ENCODE results near the gene TRIM14. TPM values are rescaled to one million over a fixed set of nuclear protein-coding genes. Genes with fewer than 3 reads are reported as not detected.

The TRIM14 gene
- total and polyA plus RNA-seq, 2 of the 4 experiments (the other 2 are of a cell fraction) = 3.0 to 8.5 TPM

DNA sequence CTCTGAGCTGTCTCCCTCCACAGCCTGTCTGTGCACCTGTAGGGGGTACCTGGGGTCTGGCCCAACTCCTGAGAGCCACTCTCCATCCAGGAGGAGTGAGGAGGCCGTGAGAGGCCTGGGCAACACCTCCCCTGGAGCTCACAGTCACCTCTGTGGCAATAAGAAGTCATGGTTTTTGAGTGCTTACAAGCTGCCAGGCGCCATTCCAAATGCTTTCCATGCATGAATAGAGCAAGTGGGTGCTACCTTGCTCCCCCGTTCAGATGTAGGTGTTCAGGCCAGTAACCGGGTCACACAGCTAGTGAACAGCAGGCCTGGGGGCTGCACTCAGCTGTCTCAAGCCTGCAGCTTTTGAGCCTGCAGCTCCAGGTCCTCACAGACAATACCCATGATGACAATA lies 42.8 kb upstream of the TRIM14 start:
- CTCF ChIA-PET = interaction anchor here (0.6 kb wide), 1 partner anchor 41 kb away, joined by 3 read pairs; no protein-coding TSS in a partner anchor
- no peak for TF ChIP-seq MXI1 (IDR thresholded peaks at IDR 0.05; ENCODE audit: borderline replicate concordance, low read depth, low read length)
- TF ChIP-seq, protein P1, sequence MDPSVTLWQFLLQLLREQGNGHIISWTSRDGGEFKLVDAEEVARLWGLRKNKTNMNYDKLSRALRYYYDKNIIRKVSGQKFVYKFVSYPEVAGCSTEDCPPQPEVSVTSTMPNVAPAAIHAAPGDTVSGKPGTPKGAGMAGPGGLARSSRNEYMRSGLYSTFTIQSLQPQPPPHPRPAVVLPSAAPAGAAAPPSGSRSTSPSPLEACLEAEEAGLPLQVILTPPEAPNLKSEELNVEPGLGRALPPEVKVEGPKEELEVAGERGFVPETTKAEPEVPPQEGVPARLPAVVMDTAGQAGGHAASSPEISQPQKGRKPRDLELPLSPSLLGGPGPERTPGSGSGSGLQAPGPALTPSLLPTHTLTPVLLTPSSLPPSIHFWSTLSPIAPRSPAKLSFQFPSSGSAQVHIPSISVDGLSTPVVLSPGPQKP (IDR thresholded peaks at IDR 0.05; ENCODE audit: borderline replicate concordance, low read depth, low read length) = no peak
- no peak for TF ChIP-seq CHD1 (IDR thresholded peaks at IDR 0.05; ENCODE audit: low read depth, low read length)
- TF ChIP-seq RCOR1 (IDR thresholded peaks at IDR 0.05; ENCODE audit: insufficient replicate concordance, low read length) = no peak
- TF ChIP-seq MAZ (IDR thresholded peaks at IDR 0.05; ENCODE audit: borderline replicate concordance, low read depth, low read length) = no peak
- no peak for TF ChIP-seq CTCF (conservative IDR thresholded peaks at IDR 0.05; ENCODE audit: low read depth, low read length)
- TF ChIP-seq MAFK (IDR thresholded peaks at IDR 0.05; ENCODE audit: low read depth, low read length) = no peak
- TF ChIP-seq POLR2A (IDR thresholded peaks at IDR 0.05; ENCODE audit: low read depth, low read length) = no peak
- no peak for TF ChIP-seq FOS (IDR thresholded peaks at IDR 0.05; ENCODE audit: low read depth, low read length)
- TF ChIP-seq RFX5 (IDR thresholded peaks at IDR 0.05; ENCODE audit: low read depth, low read length) = no peak
- TF ChIP-seq CEBPB (IDR thresholded peaks at IDR 0.05; ENCODE audit: low read depth, low read length) = no peak
- TF ChIP-seq SMC3 (IDR thresholded peaks at IDR 0.05; ENCODE audit: low read depth, low read length) = no peak

More for the DNA sequence above, 42.8 kb upstream of the TRIM14 start:
- Histone ChIP-seq H4K20me1 (ENCODE audit: insufficient read depth, low read length) (no peaks in the 10 kb centered on the region), H3K14ac (replicated peaks; ENCODE audit: low read depth, low read length) (no peak overlapping the region), H3K9me3 (ENCODE audit: control insufficient read depth, insufficient read depth, low read length) (no peaks in the 10 kb centered on the region), H2AK9ac (replicated peaks; ENCODE audit: low read depth, low read length, poor library complexity) (no peak overlapping the region), H3K18ac (ENCODE audit: low read depth, low read length) (no peak overlapping the region), H3K9me1 (ENCODE audit: insufficient read depth, low read length) (no peaks in the 10 kb centered on the region), H3K79me1 (ENCODE audit: low read depth in 1 of 2, low read length in 2 of 2) (no peaks in the 10 kb centered on the region), H2BK15ac (ENCODE audit: low read depth, low read length) (no peak overlapping the region), H3K4me1 (ENCODE audit: control insufficient read depth, insufficient read depth, low read length) (no peaks in the 10 kb centered on the region), H3K27ac (ENCODE audit: insufficient read depth, low read length) (no peak overlapping the region), H3K9ac (ENCODE audit: low read depth, low read length) (no peak overlapping the region), H3K4ac (ENCODE audit: low read depth, low read length) (no peak overlapping the region), H3K23ac (ENCODE audit: low read depth, low read length) (no peak overlapping the region), H3K27me3 (ENCODE audit: control insufficient read depth, insufficient read depth, low read length) (peaks cover 8% of the 10 kb centered on the region; the same call in 1 of the 2 replicates), H2AK5ac (ENCODE audit: low read depth, low read length) (no peak overlapping the region), H3K56ac (ENCODE audit: extremely low read depth, insufficient read depth, low read length) (no peak overlapping the region), H3K4me3 (ENCODE audit: insufficient read depth, low read depth, low read length) (no peak overlapping the region), H4K91ac (ENCODE audit: insufficient read depth, low read depth, low read length) (no peak overlapping the region), H3K4me2 (ENCODE audit: low read depth, low read length) (no peak overlapping the region), H4K8ac (ENCODE audit: low read depth in 2 of 2, low read length in 2 of 2) (no peak overlapping the region), H2BK20ac (ENCODE audit: low read depth, low read length) (no peak overlapping the region), H2BK5ac (ENCODE audit: low read depth, low read length, poor library complexity, severe bottlenecking) (no peak overlapping the region), H2BK120ac (ENCODE audit: low read depth, low read length) (no peak overlapping the region), H2AFZ (replicated peaks; ENCODE audit: low read length, poor library complexity) (no peak overlapping the region), H3K36me3 (ENCODE audit: control insufficient read depth, insufficient read depth, low read length) (no peaks in the 10 kb centered on the region), H4K5ac (ENCODE audit: low read depth, low read length) (no peak overlapping the region)
- dilution Hi-C loops (cut with HindIII; ENCODE audit: low sequenced_read_pairs, unreplicated experiment) = no loop called here
- BruUV-seq (replicated peaks) = no TSS peak
- POLR2A ChIA-PET (ENCODE audit: unreplicated experiment) = no interaction called here
- DNase-seq = no peak
- in situ Hi-C loops (cut with MboI; ENCODE audit: low sequenced_read_pairs) = no loop called here
- WGBS, 2 experiments (ENCODE audit: extremely low coverage in 2 of 2, insufficient read length in 1 of 2) = 80% methylated on average over 2 of the region's 4 CpGs; no CpG with 5 or more reads in 1 of the 2 experiments
- ATAC-seq (ENCODE audit: low read depth) = no peak
- intact Hi-C loops (cut with micrococcal nuclease) = no loop called here

Data from IMR-90 (cell line).